Measurements from ENCODE around the gene HDHD3. TPM values are rescaled to one million over a fixed set of nuclear protein-coding genes. Genes with fewer than 3 reads are reported as not detected.

HDHD3 gene
- total RNA-seq, 4 donors from 2014 or later: 9.1 to 30.2 (median 22.8) TPM

GRCh38 chr9:113328045-113328782 lies 48.6 kb downstream of the HDHD3 start:
- Histone ChIP-seq H3K4me3 (no peak overlapping the region), H3K36me3 (peaks cover 0 to 28% (median 6%) of the 10 kb centered on the region in 4 donors), H3K9me3 (no peaks in the 10 kb centered on the region), H3K27me3 (no peaks in the 10 kb centered on the region), H3K27ac (replicated peaks in 1 of 4) (no peak overlapping the region), H3K4me1 (no peaks in the 10 kb centered on the region)
- 97% methylated on average over 3 of the region's 3 CpGs for WGBS
- DNase-seq (ENCODE audit: extremely low spot score): no peak
- TF ChIP-seq EP300 (IDR thresholded peaks at IDR 0.05) (no peak), CTCF (IDR thresholded peaks at IDR 0.05) (no peak), POLR2A (IDR thresholded peaks at IDR 0.05; ENCODE audit: low read depth) (no peak), POLR2AphosphoS5 (IDR thresholded peaks at IDR 0.05) (no peak)
- intact Hi-C loops (cut with DNase I): no loop called here

- intact Hi-C loops (cut with DNase I): no loop called here
- Histone ChIP-seq H3K4me1 (no peaks in the 10 kb centered on the region), H3K36me3 (peaks cover 0 to 35% (median 7%) of the 10 kb centered on the region in 4 donors), H3K4me3 (no peak overlapping the region), H3K27ac (replicated peaks in 1 of 4) (no peak overlapping the region), H3K9me3 (no peaks in the 10 kb centered on the region), H3K27me3 (no peaks in the 10 kb centered on the region)
- 92% methylated on average over 4 of the region's 4 CpGs for WGBS
- no peak for TF ChIP-seq POLR2A (IDR thresholded peaks at IDR 0.05; ENCODE audit: low read depth)
- no peak for TF ChIP-seq CTCF (IDR thresholded peaks at IDR 0.05)
- TF ChIP-seq EP300 (IDR thresholded peaks at IDR 0.05): no peak
- no peak for TF ChIP-seq POLR2AphosphoS5 (IDR thresholded peaks at IDR 0.05)
- no peak for DNase-seq (ENCODE audit: extremely low spot score)
Observed at GRCh38 chr9:113326230-113326629, 50.6 kb downstream of the HDHD3 start.

Other genes starting within 250 kb of the HDHD3 start
- 10 to 100 TPM; 11.6 to 19.4 (median 15.8) TPM for gene SLC31A2, start 226.0 kb downstream of the HDHD3 start, total RNA-seq
- 10 to 100 TPM; 18.1 to 23.0 (median 20.6) TPM for gene FKBP15, start 155.7 kb downstream of the HDHD3 start, total RNA-seq
- 10 to 100 TPM in 1 of 4 donors, 1 to 10 TPM in 3; 8.3 to 10.8 (median 8.9) TPM for gene SLC31A1, start 155.4 kb downstream of the HDHD3 start, total RNA-seq
- gene CDC26, start 101.4 kb downstream of the HDHD3 start, total RNA-seq: 10 to 100 TPM; 41.5 to 77.2 (median 48.5) TPM
- gene PRPF4, start 101.3 kb downstream of the HDHD3 start, total RNA-seq: 10 to 100 TPM; 12.0 to 18.1 (median 16.3) TPM
- not detected for gene RNF183, start 73.6 kb downstream of the HDHD3 start, total RNA-seq
- 1 to 10 TPM; 1.3 to 2.8 (median 2.1) TPM for gene WDR31, start 36.7 kb downstream of the HDHD3 start, total RNA-seq
- gene BSPRY, start 27.4 kb downstream of the HDHD3 start, total RNA-seq: under 1 TPM; 0.52 to 0.99 (median 0.70) TPM
- gene ALAD, start 24.3 kb upstream of the HDHD3 start, total RNA-seq: 10 to 100 TPM; 18.2 to 31.1 (median 28.6) TPM
- gene POLE3, start 33.7 kb upstream of the HDHD3 start, total RNA-seq: 10 to 100 TPM; 25.7 to 42.6 (median 32.8) TPM
- gene C9orf43, start 33.8 kb upstream of the HDHD3 start, total RNA-seq: 1 to 10 TPM in 1 of 4 donors, under 1 TPM in 1, not detected in 2; 0.17 to 1.8 TPM
- gene RGS3, start 86.7 kb upstream of the HDHD3 start, total RNA-seq: 100 to 1,000 TPM in 1 of 4 donors, 10 to 100 TPM in 3; 37.3 to 121 (median 68.5) TPM